Muscle layer of duodenum (tissue), 2 donors: Measurements from ENCODE around the gene TP63.

ENCODE experiments used
- H3K27ac ChIP-seq: one replicate; pipeline ENCODE4 v1.7.0; 2013; ENCODE audit warnings: mild to moderate bottlenecking, low read length
- H3K27me3 ChIP-seq: one replicate; pipeline ENCODE4 v1.7.0; 2013; ENCODE audit warnings: low read depth, mild to moderate bottlenecking, control low read depth, low read length
- H3K36me3 ChIP-seq, 2 donors: one replicate each; pipeline ENCODE4 v1.7.0; 2013; ENCODE audit warnings: low read length in 2 of 2, control low read depth in 1 of 2, mild to moderate bottlenecking in 1 of 2; ENCODE audit not compliant: insufficient read depth in 2 of 2, control insufficient read depth in 1 of 2
- H3K4me1 ChIP-seq, 2 donors: one replicate each; pipeline ENCODE4 v1.7.0; 2013; ENCODE audit warnings: low read length in 2 of 2, mild to moderate bottlenecking in 2 of 2, control low read depth in 1 of 2, moderate library complexity in 1 of 2; ENCODE audit not compliant: insufficient read depth in 2 of 2, control insufficient read depth in 1 of 2
- H3K4me3 ChIP-seq, 2 donors: one replicate each; pipeline ENCODE4 v1.7.0; 2013; ENCODE audit warnings: low read length in 2 of 2, low read depth in 1 of 2, mild to moderate bottlenecking in 1 of 2
- H3K9me3 ChIP-seq, 2 donors: one replicate each; pipeline ENCODE4 v1.7.0; 2013; ENCODE audit warnings: low read length in 2 of 2, control low read depth in 1 of 2, mild to moderate bottlenecking in 1 of 2; ENCODE audit not compliant: control insufficient read depth in 1 of 2
- donor health status: healthy.

The TP63 gene

GRCh38 chr3:189805375-189806067 is 174.3 kb downstream of the TP63 start:
- Histone ChIP-seq H3K36me3 (no peaks in the 10 kb centered on the region), H3K4me3 (no peak overlapping the region), H3K9me3 (no peaks in the 10 kb centered on the region), H3K27ac (no peak overlapping the region), H3K4me1 (peaks cover 0 to 4% of the 10 kb centered on the region in 2 donors), H3K27me3 (no peaks in the 10 kb centered on the region)

GRCh38 chr3:189806171-189806951 is 175.2 kb downstream of the TP63 start:
- Histone ChIP-seq H3K4me1 (peaks cover 0 to 4% of the 10 kb centered on the region in 2 donors), H3K36me3 (no peaks in the 10 kb centered on the region), H3K27me3 (no peaks in the 10 kb centered on the region), H3K4me3 (no peak overlapping the region), H3K27ac (no peak overlapping the region), H3K9me3 (no peaks in the 10 kb centered on the region)

GRCh38 chr3:189808246-189809007 is 177.2 kb downstream of the TP63 start:
- Histone ChIP-seq H3K4me1 (peaks cover 0 to 4% of the 10 kb centered on the region in 2 donors), H3K4me3 (no peak overlapping the region), H3K27me3 (no peaks in the 10 kb centered on the region), H3K36me3 (no peaks in the 10 kb centered on the region), H3K9me3 (no peaks in the 10 kb centered on the region), H3K27ac (no peak overlapping the region)

- Histone ChIP-seq H3K4me1 (peaks cover 0 to 4% of the 10 kb centered on the region in 2 donors), H3K36me3 (no peaks in the 10 kb centered on the region), H3K4me3 (no peak overlapping the region), H3K27ac (no peak overlapping the region), H3K9me3 (no peaks in the 10 kb centered on the region), H3K27me3 (no peaks in the 10 kb centered on the region)
Measured at GRCh38 chr3:189809583-189809982, 178.4 kb downstream of the TP63 start.

- no peaks in the 10 kb centered on the region for H3K4me1 ChIP-seq
- H3K36me3 ChIP-seq = no peaks in the 10 kb centered on the region
- no peak overlapping the region for H3K4me3 ChIP-seq
- H3K27me3 ChIP-seq = no peaks in the 10 kb centered on the region
- no peaks in the 10 kb centered on the region for H3K9me3 ChIP-seq
- H3K27ac ChIP-seq = no peak overlapping the region
Measured at GRCh38 chr3:189812806-189813465, 181.7 kb downstream of the TP63 start.

GRCh38 chr3:189813647-189814240 is 182.6 kb downstream of the TP63 start:
- no peak overlapping the region for H3K4me3 ChIP-seq
- no peaks in the 10 kb centered on the region for H3K9me3 ChIP-seq
- no peak overlapping the region for H3K27ac ChIP-seq
- no peaks in the 10 kb centered on the region for H3K4me1 ChIP-seq
- H3K27me3 ChIP-seq = no peaks in the 10 kb centered on the region
- H3K36me3 ChIP-seq = no peaks in the 10 kb centered on the region

GRCh38 chr3:189820365-189820720 is 189.2 kb downstream of the TP63 start:
- Histone ChIP-seq H3K4me1 (no peaks in the 10 kb centered on the region), H3K27me3 (no peaks in the 10 kb centered on the region)

GRCh38 chr3:189821262-189821661 is 190.1 kb downstream of the TP63 start:
- Histone ChIP-seq H3K4me1 (no peaks in the 10 kb centered on the region), H3K27ac (no peak overlapping the region), H3K27me3 (no peaks in the 10 kb centered on the region), H3K36me3 (no peaks in the 10 kb centered on the region), H3K4me3 (no peak overlapping the region), H3K9me3 (no peaks in the 10 kb centered on the region)

More at GRCh38 chr3:189820365-189820720, 189.2 kb downstream of the TP63 start:
- Histone ChIP-seq H3K36me3 (no peaks in the 10 kb centered on the region), H3K4me3 (no peak overlapping the region), H3K9me3 (no peaks in the 10 kb centered on the region), H3K27ac (no peak overlapping the region)

- no peak overlapping the region for H3K4me3 ChIP-seq
- H3K27ac ChIP-seq = no peak overlapping the region
- no peaks in the 10 kb centered on the region for H3K36me3 ChIP-seq
- no peaks in the 10 kb centered on the region for H3K4me1 ChIP-seq
- H3K9me3 ChIP-seq = no peaks in the 10 kb centered on the region
- H3K27me3 ChIP-seq = no peaks in the 10 kb centered on the region
Measured at GRCh38 chr3:189822726-189823125, 191.5 kb downstream of the TP63 start.

- H3K4me1 ChIP-seq = no peaks in the 10 kb centered on the region
- H3K27ac ChIP-seq = no peak overlapping the region
- H3K36me3 ChIP-seq = no peaks in the 10 kb centered on the region
- H3K9me3 ChIP-seq = no peaks in the 10 kb centered on the region
- no peak overlapping the region for H3K4me3 ChIP-seq
- H3K27me3 ChIP-seq = no peaks in the 10 kb centered on the region
Measured at GRCh38 chr3:189824629-189825312, 193.6 kb downstream of the TP63 start.
